Colonic mucosa (tissue), 4 donors: ENCODE data around the gene EMB. TPM values are rescaled to one million over a fixed set of nuclear protein-coding genes. Genes with fewer than 3 reads are reported as not detected.
A peak's percentile ranks its signal among the peaks of the same experiment; 100 is the strongest.
"Not testable (repeated sequence)": the region's sequence is repeated elsewhere in the genome, so short reads cannot be mapped to it uniquely, and the experiment has no call there.

Experiments
- DNase-seq: peaks from one replicate; pipeline ENCODE4 v3.0.0-alpha.2; 2020
- H3K27ac ChIP-seq: fragments of 200-600 bp; one replicate; pipeline ENCODE4 v1.8.0; 2021
- H3K27me3 ChIP-seq: fragments of 200-600 bp; one replicate; pipeline ENCODE4 v1.8.0; 2021
- H3K36me3 ChIP-seq: fragments of 200-600 bp; one replicate; pipeline ENCODE4 v1.8.0; 2021
- H3K4me1 ChIP-seq: fragments of 200-600 bp; one replicate; pipeline ENCODE4 v1.8.0; 2021; ENCODE audit warnings: mild to moderate bottlenecking
- H3K4me3 ChIP-seq: fragments of 200-600 bp; one replicate; pipeline ENCODE4 v1.8.0; 2021
- H3K9ac ChIP-seq, 2 donors: one replicate each; pipeline ENCODE4 v1.7.0; 2013; ENCODE audit warnings: control low read depth in 2 of 2, low read depth in 2 of 2, low read length in 2 of 2
- H3K9me3 ChIP-seq: fragments of 200-600 bp; one replicate; pipeline ENCODE4 v1.8.0; 2021
- CTCF ChIP-seq: fragments of 200-600 bp; IDR thresholded peaks from one replicate; pipeline ENCODE4 v1.8.0; 2022; ENCODE audit warnings: antibody characterized with exemption, mild to moderate bottlenecking
- intact Hi-C: fragments of 100-400 bp; cut with DNase I; formaldehyde crosslinking; loops from one replicate; pipeline ENCODE4 v1.14.1; 2022
- total RNA-seq, 2 donors: library from RNA; stranded (reverse); fragmentation: NEBNext Ultra II Directional in 1 of 2; extraction: Animal tissue kit (Norgen Biotek cat#: 25700) in 1 of 2; gene quantifications; one replicate each; pipeline ENCODE4 v1.2.1, GENCODE V29; 2021
- donor health status: healthy.
- donor health status: DM: no; HTN: no; CAD: no.
- donor health status: DM: no; HTN: no; CAD: no.

EMB gene
- total RNA-seq = 1 to 10 TPM; 2.8 to 6.1 TPM

GRCh38 chr5:50440651-50441492, at the start of gene EMB:
Gene EMB (minus strand): TSS chr5:50441288. CDS start chr5:50441151, 137 bp downstream.
- Histone ChIP-seq H3K27ac (peak within 1 kb of the TSS; percentile 55), H3K36me3 (no peaks in the 10 kb centered on the region), H3K9ac (peak within 1 kb of the TSS; percentile 40 to 60), H3K9me3 (no peaks in the 10 kb centered on the region), H3K4me3 (peak within 1 kb of the TSS; percentile 44), H3K27me3 (no peaks in the 10 kb centered on the region), H3K4me1 (no peaks in the 10 kb centered on the region)
- TF ChIP-seq CTCF = no peak
- peak; percentile 44 for DNase-seq
- intact Hi-C loops = no loop called here

- H3K4me1 ChIP-seq, H3K27me3 ChIP-seq, H3K9ac ChIP-seq, H3K4me3 ChIP-seq, DNase-seq, H3K9me3 ChIP-seq, H3K36me3 ChIP-seq, intact Hi-C loops, H3K27ac ChIP-seq: not testable (repeated sequence)
Observed at GRCh38 chr5:50489491-50489890, 48.4 kb upstream of the EMB start.

- H3K27me3 ChIP-seq, H3K4me3 ChIP-seq, H3K36me3 ChIP-seq, H3K9ac ChIP-seq, DNase-seq, H3K9me3 ChIP-seq, H3K4me1 ChIP-seq, H3K27ac ChIP-seq, intact Hi-C loops: not testable (repeated sequence)
Observed at GRCh38 chr5:50478790-50479189, 37.7 kb upstream of the EMB start.

GRCh38 chr5:50476549-50476948, 35.5 kb upstream of the EMB start:
- no peaks in the 10 kb centered on the region for H3K27me3 ChIP-seq
- no peak overlapping the region for H3K27ac ChIP-seq
- H3K4me3 ChIP-seq = no peak overlapping the region
- no peaks in the 10 kb centered on the region for H3K9me3 ChIP-seq
- no peaks in the 10 kb centered on the region for H3K36me3 ChIP-seq
- intact Hi-C loops = no loop called here
- H3K9ac ChIP-seq = no peak overlapping the region
- no peak for DNase-seq
- no peak for TF ChIP-seq CTCF
- H3K4me1 ChIP-seq = no peaks in the 10 kb centered on the region

- H3K27ac ChIP-seq, DNase-seq, H3K27me3 ChIP-seq, intact Hi-C loops, H3K4me1 ChIP-seq, H3K9ac ChIP-seq, H3K36me3 ChIP-seq, H3K4me3 ChIP-seq, H3K9me3 ChIP-seq: not testable (repeated sequence)
Observed at GRCh38 chr5:50465015-50465414, 23.9 kb upstream of the EMB start.

- no peak overlapping the region for H3K4me3 ChIP-seq
- no peak for TF ChIP-seq CTCF
Observed at GRCh38 chr5:50463726-50464125, 22.6 kb upstream of the EMB start.

GRCh38 chr5:50463047-50463446, 22.0 kb upstream of the EMB start:
- Histone ChIP-seq H3K4me3 (no peak overlapping the region), H3K27ac (no peak overlapping the region), H3K36me3 (no peaks in the 10 kb centered on the region), H3K9ac (no peak overlapping the region), H3K4me1 (no peaks in the 10 kb centered on the region), H3K9me3 (no peaks in the 10 kb centered on the region), H3K27me3 (no peaks in the 10 kb centered on the region)
- TF ChIP-seq CTCF = no peak
- intact Hi-C loops = no loop called here
- no peak for DNase-seq

More at GRCh38 chr5:50463726-50464125, 22.6 kb upstream of the EMB start:
- H3K27me3 ChIP-seq = no peaks in the 10 kb centered on the region
- intact Hi-C loops = no loop called here
- H3K9me3 ChIP-seq = no peaks in the 10 kb centered on the region
- H3K4me1 ChIP-seq = no peaks in the 10 kb centered on the region
- DNase-seq = no peak
- no peak overlapping the region for H3K27ac ChIP-seq
- H3K9ac ChIP-seq = no peak overlapping the region
- no peaks in the 10 kb centered on the region for H3K36me3 ChIP-seq

GRCh38 chr5:50462579-50462978, 21.5 kb upstream of the EMB start:
- intact Hi-C loops, H3K4me1 ChIP-seq, H3K36me3 ChIP-seq, DNase-seq, H3K4me3 ChIP-seq, H3K9me3 ChIP-seq, H3K27me3 ChIP-seq, H3K9ac ChIP-seq, H3K27ac ChIP-seq: not testable (repeated sequence)

GRCh38 chr5:50458372-50458771, 17.3 kb upstream of the EMB start:
- H3K4me1 ChIP-seq, H3K4me3 ChIP-seq, intact Hi-C loops, H3K9ac ChIP-seq, H3K36me3 ChIP-seq, DNase-seq, H3K9me3 ChIP-seq, H3K27me3 ChIP-seq, H3K27ac ChIP-seq: not testable (repeated sequence)

- H3K4me1 ChIP-seq, H3K4me3 ChIP-seq, DNase-seq, H3K9me3 ChIP-seq, H3K36me3 ChIP-seq, intact Hi-C loops, H3K9ac ChIP-seq, H3K27ac ChIP-seq, H3K27me3 ChIP-seq: not testable (repeated sequence)
Observed at GRCh38 chr5:50449241-50449640, 8.2 kb upstream of the EMB start.
